HG03045 (cell line): Measurements from ENCODE around the gene ANKS1B.
"Not testable (repeated sequence)": the region's sequence is repeated elsewhere in the genome, so short reads cannot be mapped to it uniquely, and the experiment has no call there.

Experiments
- ATAC-seq: cut with Tn5 transposase; IDR thresholded peaks from one replicate; pipeline ENCODE4 v1.9.1; 2021; ENCODE audit warnings: mild to moderate bottlenecking, moderate library complexity; ENCODE audit not compliant: unreplicated experiment

The ANKS1B gene

DNA sequence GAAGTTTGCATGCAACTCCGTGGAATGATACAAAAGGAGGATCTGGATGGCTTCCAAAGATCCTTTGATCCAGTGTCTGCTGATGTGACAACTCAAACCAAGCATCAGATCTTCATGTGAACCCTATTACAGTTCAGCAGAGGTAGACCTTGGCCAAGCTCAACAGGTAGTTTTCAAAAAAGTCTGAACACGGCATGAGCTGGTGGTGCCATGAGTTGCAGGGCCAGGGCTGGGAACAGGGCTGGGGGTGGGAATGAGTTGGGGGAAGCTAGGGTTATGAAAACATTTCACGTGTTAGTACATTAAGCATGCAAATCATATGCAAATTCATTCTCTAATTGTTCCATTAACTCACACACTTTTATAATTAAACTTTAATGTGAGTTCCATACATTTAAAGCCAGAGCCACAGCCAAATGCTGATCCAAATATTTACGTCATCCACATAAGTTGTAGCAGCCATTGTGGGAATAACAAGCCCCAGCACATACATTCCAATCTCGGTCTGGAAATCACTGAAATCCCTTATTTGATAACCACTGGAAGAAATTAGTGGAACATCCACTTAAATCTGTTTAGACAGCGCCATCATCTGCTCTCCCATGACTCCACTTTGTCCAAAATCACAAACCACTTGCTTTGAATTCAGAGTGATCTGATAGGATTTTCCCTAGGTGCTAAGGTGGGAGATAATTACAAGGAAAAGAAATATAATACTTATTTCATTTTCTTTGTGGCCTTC, 1181.1 kb downstream of the ANKS1B start:
- no peak for ATAC-seq

DNA sequence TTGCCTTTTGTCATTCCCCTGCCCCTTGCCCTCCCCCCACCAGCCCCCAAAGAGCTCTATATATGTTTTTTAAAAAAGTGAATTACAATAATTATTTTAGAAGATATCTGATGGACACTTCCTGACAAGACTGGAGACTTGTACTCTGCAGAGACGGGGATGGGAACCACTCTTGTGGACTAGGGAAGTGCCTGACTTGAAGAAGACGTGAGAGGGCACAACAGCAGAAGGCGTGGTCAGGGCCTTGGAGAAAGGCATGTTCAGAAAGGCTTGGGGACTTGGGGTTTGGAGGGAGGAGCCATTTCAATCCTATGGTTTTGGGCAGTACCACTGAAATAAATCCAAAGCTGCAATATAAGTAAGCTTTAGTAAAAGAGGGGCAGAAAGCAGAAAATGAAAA, 1184.9 kb downstream of the ANKS1B start:
- no peak for ATAC-seq

DNA sequence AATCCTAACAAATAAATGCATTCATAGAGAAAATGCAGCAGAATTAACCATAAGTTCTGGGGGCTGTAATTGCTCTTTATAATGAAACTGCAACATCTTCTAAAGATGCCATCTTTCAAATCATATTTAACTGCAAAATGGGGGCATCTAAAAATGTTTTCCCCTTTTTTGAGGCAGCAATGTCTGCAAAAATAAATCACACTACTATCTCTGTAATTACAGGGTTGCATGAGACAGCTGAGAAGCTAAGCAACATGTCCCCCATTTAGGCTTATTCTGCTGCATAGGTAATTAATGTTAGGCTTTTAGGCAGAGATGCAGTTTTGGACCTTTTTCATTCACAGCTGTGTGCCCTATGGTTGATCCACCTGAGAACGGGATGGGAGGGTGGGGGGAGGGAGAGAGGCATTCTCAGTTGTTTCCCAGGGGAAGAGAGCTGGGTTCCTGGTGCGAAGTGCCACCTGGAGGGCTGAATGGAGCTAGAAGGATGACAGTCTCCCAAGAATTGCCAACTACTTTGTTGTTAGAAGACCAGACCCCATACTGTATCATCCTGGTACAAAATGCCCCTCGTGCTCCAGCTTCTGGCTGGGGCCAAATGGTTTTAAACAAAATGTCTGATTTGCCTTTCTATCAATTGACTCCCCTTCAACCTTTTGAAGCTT, 1185.5 kb downstream of the ANKS1B start:
- no peak for ATAC-seq

GRCh38 chr12:98797200-98797599, 1187.5 kb downstream of the ANKS1B start:
- no peak for ATAC-seq

GRCh38 chr12:98796745-98797144, 1188.0 kb downstream of the ANKS1B start:
- ATAC-seq: no peak

GRCh38 chr12:98793121-98793520, 1191.6 kb downstream of the ANKS1B start:
- ATAC-seq: no peak

DNA sequence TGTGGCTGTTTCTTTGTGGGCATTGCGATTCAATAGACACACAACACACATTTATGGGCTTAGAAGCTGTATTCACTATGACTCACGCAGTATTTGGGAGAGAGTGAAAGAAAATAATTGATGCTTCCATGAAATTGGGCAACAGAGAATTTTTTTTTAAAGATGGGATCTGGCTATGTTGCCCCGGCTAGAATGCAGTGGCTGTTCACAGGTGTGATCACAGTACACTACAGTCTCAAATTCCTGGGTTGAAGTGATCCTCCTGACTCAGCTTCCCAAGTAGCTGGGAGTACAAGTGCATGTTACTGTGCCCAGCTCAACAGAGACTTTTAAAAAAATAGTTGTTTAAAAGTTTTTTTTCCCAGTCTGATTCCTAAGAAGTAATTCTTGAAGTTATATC, 1193.3 kb downstream of the ANKS1B start:
- no peak for ATAC-seq

DNA sequence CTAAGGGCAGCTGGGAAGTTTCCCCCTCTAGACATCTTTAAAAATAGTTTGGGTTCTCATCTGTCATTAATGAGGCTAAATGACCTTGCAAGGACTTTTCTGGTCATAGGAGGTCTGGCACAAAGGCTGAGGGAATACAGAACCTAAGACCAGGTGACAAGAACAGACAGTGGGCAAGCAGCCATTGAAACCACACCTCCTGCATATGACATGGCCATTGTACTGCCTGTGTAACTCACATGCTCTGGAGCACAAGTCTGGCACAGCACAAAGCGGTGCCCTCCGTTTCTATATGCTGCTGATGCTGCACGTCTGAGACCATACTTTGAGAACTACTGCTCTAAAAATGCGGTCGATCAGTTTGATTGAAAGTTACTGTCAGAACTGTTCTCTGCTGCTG, 1196.3 kb downstream of the ANKS1B start:
- ATAC-seq: no peak

GRCh38 chr12:98786653-98787052, 1198.1 kb downstream of the ANKS1B start:
- no peak for ATAC-seq

DNA sequence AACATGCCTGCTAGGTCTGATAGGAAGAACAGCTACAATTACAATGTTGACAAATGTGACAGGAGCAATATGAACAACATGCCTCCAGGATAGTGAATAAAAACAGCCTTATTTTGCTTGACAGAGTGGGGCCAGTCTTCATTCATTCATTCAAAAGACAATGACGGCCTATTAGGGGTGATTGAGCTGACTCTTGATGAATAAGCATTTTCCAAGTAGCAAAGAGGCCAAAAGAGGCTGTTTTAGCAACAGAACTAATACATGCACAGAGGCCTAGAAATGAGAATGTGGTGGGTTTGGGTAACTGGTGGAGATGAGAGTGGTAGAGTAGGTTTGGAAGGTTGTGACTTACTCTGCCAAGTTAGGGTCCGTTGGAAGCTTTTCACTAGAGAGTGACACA, 1201.3 kb downstream of the ANKS1B start:
- ATAC-seq: no peak

GRCh38 chr12:98780261-98780660, 1204.5 kb downstream of the ANKS1B start:
- ATAC-seq: no peak

- ATAC-seq: no peak
Measured at GRCh38 chr12:98772818-98773217, 1211.9 kb downstream of the ANKS1B start.

DNA sequence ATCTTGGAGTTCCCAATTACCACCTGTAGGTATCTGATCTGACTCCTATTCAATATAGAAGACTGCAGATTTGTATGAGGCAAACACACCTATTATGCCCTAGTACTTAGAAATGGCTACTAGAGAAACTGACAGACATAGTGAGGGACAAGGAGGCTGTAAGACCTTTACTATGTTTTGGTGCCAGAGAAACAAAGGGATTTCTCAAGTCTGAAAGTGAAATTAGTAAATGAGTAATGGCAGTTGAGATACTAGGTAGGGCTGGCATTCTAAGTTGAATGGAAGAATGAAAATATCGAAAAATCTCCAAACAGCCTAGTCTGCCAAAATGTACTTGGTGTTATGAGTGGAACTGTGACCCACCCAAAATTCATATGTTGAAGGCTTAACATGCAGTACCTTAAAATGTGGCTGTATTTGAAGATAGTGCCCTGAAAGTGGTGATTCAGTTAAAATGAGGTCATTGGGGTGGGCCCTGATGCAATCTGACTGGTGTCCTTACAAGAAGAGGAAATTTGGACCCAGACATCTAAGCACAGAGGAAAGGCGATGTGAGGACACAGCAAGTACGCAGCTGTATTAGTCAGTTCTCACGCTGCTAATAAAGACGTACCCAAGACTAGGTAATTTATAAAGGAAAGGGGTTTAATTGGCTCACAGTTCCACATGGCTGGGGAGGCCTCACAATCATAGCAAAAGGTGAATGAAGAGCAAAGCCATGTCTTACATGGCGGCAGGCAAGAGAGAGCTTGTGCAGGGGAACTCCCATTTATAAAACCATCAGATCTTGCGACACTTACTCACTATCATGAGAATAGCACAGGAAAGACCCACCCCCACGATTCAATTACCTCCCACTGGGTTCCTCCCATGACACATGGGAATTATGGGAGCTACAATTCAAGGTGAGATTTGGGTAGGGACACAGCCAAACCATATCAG, 1212.7 kb downstream of the ANKS1B start:
- no peak for ATAC-seq

- no peak for ATAC-seq
Measured at GRCh38 chr12:98770230-98770629, 1214.5 kb downstream of the ANKS1B start.

- no peak for ATAC-seq
Measured at GRCh38 chr12:98769068-98769467, 1215.7 kb downstream of the ANKS1B start.

- ATAC-seq: no peak
Measured at GRCh38 chr12:98767248-98767647, 1217.5 kb downstream of the ANKS1B start.

DNA sequence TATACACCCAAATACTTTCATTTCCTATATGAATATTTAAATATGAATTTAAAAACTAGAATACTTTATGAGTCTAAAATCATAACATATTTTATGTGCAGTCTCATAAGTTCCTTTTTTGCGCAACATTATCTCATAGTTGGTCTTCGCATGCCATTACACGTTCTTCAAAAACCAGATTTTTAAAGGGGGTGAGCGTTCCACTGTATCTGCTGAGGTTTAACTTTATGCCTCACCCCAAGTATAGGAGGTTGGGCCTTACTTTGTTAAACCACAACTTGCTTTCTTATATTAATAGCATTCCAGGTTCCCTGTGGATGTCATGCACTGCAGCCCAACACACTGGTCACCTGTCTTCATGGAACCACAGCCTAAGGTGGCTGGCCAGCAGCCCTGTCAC, 1221.1 kb downstream of the ANKS1B start:
- ATAC-seq: no peak

DNA sequence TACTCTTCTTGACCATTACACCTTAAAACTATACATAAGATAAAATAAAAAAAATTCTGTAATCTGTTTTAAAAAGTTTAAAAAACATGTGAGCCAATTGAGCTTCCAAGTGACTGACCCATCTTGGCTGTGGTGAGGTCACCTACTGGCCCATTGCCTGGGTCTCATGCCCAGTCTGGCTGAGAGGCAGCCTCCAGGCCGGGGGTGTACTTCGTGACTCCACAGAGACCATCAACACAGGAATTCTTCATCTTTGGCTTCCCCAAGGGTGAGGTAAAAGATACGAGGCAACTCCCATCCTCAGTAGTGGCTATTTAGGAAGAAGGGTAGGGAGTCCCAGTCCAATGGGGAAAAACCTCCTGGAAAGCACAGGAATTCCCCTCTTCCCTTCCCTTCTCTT, 1226.4 kb downstream of the ANKS1B start:
- ATAC-seq: no peak

GRCh38 chr12:98757455-98757854, 1227.3 kb downstream of the ANKS1B start:
- no peak for ATAC-seq

DNA sequence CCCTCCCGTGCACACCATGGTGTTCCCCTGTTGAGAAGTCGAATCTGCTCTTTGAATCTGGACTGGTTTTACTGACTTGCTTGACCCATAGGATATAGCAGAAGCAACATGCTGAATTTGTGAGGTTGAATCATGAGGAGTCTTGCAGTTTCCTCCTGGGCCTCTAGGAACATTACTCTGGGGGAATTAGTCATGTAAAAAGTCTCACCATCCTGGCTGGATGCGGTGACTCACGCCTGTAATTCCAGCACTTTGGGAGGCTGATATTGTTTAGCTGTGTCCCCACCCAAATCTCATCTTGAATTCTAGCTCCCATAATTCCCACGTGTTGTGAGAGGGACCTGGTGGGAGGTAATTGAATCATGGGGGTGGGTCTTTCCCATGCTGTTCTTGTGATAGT, 1228.9 kb downstream of the ANKS1B start:
- ATAC-seq: not testable (repeated sequence)

- ATAC-seq: peak; percentile 99
Measured at GRCh38 chr12:98754095-98754494, 1230.6 kb downstream of the ANKS1B start.

GRCh38 chr12:98752726-98753125, 1232.0 kb downstream of the ANKS1B start:
- ATAC-seq: no peak
